DMS114 treated with DMSO at 0.1 percent for 48 hours (cell line): ENCODE data around the gene SESTD1.
"Not testable (repeated sequence)": the region's sequence is repeated elsewhere in the genome, so short reads cannot be mapped to it uniquely, and the experiment has no call there.

Source experiments
- DNase-seq: peaks from one replicate; lab custom pipeline; 2025; ENCODE audit not compliant: unreplicated experiment; lab: John Stamatoyannopoulos, UW

SESTD1 gene

DNA sequence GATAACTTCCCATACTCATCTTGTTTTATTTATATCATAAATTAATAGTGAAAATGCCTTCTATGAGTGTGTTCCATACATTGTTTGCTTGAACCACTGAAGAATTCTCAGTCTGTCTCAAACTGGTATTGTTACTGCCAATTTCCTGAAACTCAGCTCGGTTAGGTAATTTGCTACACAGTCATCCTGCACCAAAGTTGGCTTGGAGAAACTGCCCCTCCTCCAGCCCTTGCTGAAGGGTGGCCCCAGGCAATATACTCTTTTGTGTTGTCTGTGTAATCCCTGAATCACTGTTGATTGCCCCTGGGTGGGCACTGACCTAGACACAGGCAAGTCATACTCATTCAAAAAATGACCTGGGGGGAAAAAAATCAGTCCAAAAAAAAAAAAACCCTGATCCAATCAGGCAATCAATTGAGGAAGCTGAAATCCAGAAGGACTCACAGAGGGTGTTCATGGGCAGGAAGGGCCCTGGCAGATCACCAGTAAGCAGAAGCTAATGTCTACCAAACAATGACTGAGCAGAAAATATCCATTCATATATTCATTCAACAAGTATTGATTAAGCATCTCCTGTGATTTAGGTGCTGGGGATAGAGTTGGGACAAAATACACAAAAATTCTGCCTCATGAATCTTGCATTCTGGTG lies 3.8 kb upstream of the SESTD1 start:
- no peak for DNase-seq

- DNase-seq: no peak
Observed at GRCh38 chr2:179266271-179266670, 1.6 kb upstream of the SESTD1 start.

DNA sequence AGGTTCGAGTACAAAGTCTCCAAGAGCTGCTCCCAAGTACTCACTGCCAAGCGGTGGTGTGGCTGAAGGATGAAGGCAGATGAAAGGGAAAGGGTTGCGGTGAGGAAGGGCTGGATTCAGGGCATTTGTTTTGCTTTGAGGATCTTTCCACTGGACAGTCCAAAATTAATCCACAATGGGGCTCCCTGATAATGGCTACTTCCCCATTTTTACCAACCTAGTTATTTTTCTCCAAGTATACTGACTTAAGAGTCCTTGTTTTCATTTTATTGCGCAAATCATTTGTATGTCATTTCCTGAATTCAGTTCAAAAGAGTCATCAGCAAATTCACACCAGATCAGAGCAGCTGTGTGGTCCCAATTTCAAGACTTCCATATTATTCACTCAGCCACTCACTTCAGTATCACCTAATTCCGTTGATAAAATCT lies 464 bp upstream of the SESTD1 start:
- no peak for DNase-seq

GRCh38 chr2:179263446-179264367 lies 925 bp downstream of the SESTD1 start:
- peak; percentile 1 for DNase-seq

- DNase-seq: no peak
Observed at GRCh38 chr2:179263015-179263414, 1.6 kb downstream of the SESTD1 start.

DNA sequence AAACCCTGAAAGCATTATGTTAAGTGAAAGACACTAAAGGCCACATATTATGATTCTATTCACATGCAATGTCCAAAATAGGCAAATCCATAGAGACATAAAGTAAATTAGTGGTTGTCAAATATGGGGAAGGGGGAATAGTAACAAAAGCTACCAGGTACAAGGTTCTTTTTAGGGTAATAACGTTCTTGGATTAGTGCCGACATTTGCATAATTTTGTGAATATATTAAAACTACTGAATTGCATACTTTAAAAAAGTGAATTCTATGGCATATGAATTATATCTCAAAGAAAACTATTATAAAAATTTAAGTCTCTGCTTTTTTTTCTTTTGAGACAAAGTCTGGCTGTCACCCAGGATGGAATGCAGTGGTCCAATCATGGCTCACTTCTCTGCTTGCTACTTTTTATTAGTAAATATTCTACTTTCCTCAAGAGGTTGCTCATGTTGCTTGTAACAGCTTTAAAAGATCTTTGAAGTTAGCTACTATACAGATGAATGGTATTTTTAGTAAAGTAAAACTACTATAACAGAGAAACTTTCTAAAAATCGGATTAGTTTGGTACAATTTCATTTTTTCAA lies 2.5 kb downstream of the SESTD1 start:
- DNase-seq: no peak

GRCh38 chr2:179261151-179261825 lies 3.3 kb downstream of the SESTD1 start:
- no peak for DNase-seq

- DNase-seq: no peak
Observed at GRCh38 chr2:179260224-179260623, 4.4 kb downstream of the SESTD1 start.

DNA sequence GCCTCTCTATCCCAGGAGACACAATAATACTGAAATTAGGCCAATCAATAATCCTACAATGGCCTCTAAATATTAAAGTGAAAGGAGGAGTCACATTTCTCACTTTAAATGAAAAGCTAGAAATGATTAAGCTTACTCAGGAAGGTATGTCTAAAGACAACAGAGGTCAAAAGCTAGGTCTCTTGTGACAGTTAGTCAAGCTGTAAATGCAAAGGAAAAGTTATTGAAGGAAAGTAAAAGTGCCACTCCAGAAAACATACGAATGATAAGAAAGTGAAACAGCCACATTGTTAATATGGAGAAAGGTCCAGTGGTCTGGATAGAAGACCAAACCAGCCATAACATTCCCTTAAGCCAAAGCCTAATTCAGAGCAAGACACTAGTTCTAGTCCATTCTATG lies 9.5 kb downstream of the SESTD1 start:
- DNase-seq: no peak

DNA sequence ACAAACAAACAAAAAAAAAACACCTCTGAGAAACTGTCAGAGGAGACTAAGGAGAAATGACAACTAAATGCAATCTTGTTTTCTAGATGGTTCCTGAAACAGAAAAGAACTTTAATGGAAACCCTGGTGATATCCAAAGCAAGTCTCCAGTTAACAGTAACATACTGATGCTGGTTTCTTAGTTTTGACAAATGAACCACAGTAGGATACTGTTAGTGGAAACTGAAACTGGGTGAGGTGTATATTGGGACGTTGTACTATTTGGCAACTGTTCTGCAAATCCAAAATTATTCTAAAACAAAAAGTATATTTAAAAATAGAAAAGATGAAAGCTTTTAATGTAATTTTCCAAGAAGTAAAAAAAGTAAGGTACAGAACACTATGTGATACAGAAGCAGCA lies 11.4 kb downstream of the SESTD1 start:
- no peak for DNase-seq

- no peak for DNase-seq
Observed at GRCh38 chr2:179252423-179252822, 12.2 kb downstream of the SESTD1 start.

- DNase-seq: no peak
Observed at GRCh38 chr2:179251870-179252269, 12.8 kb downstream of the SESTD1 start.

DNA sequence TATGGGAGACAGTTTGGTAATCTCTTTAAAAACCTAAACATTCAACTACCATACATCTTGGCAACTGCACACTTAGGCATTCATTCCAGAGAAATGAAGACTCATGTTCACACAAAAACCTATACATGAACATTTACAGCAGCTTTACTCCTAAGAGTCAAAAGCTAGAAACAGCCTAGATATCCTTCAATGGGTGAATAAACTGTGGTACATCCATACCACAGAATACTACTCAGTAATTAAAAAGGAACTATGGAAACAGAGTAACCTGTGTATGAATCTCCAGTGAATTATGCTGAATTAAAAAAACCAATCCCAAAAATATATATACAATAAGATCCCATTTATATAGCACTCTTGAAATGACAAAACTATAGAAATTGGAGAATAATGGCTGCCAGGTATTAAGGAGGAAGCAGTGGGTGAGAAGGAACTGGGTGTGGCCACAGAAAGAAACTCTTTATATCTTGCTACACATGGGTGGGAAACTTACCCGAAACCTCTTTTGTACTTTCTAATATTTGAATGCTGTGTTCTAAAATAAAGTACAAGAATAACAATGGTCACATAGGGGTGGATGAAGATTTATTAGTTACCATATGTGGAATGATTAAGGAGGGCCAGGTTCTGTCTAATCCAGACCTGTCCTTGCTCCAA lies 13.7 kb downstream of the SESTD1 start:
- no peak for DNase-seq

DNA sequence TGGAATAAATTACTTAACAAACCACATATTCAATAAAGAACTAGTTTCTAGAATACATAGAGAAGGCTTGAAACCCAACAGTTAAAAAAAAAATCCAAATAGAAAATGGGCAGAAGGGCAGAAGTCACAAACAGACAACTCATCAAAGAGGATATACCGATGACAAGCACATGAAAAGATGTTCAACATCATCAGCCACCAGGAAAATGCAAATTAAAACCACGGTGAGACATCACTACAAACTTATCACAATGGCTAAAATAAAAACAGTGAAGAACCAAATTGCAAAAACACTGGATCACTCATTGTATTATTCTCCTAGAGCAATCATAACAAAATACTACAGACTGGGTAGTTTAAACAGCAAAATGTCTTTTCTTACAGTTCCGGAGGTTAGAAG lies 14.5 kb downstream of the SESTD1 start:
- no peak for DNase-seq

GRCh38 chr2:179248024-179248348 lies 16.6 kb downstream of the SESTD1 start:
- DNase-seq: no peak

- DNase-seq: no peak
Observed at GRCh38 chr2:179247318-179248023, 17.2 kb downstream of the SESTD1 start.

DNA sequence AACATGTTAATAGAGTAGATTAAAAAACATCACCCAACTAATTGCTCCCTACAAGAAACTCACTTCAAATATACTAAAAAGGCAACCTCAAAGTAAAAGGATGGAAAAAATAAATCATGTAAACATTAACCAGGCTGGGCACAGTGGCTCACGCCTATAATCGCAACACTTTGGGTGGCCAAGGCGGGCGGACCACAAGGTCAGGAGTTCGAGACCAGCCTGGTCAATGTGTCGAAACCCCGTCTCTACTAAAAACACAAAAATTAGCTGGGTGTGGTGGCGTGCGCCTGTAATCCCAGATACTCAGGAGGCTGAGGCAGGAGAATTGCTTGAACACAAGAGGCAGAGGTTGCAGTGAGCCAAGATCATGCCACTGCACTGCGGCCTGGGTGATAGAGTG lies 18.8 kb downstream of the SESTD1 start:
- DNase-seq: not testable (repeated sequence)

- DNase-seq: no peak
Observed at GRCh38 chr2:179243046-179243445, 21.6 kb downstream of the SESTD1 start.

DNA sequence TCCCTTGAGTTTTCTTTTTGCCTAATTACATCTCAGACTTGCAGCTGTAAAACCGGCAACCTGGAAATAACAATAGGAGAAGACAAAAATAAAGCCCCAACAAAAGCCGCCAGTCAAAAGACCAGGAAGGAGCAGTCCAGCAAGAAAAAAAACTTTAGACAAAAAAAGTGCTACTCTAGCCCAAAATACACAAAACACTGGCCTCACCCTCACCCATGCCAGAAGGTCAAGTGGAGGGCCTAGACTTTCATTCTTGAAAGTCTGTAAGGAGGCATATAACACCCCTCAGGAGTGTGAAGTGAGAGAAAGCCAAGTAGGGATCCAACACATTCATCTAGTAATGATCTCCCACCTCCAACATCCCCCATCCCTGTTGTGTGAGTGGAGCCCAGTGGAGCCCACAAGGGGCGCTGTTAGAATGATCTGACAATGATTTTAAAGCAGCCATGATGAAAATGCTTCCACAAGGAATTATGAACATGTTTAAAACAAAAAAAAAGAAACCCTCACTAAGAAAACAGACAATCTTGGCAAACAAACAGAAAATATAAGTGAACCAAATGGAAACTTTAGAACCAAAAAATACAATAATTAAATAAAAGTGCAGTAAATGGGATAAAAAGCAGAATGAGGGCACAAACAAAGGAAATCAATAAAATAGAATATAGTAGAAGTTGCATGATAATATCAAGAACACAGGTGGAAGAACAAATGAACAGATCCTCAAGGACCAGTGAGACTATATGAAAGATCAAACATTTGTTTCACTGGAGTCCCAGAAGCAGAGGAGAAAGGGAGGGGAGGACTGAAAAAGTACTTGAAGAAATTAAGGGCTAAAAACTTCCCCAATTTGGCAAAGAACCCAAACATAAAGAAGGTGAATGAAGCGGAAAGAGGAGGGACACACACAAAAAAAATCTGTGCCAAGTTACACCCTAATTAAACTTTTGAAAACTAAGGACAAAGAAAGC lies 23.9 kb downstream of the SESTD1 start:
- no peak for DNase-seq
